Activated naive CD4-positive, alpha-beta T cell treated with Interleukin-2 at 50 U/mL for 16 hours (primary cell): ENCODE results near the gene EFCAB12.
A peak's percentile ranks its signal among the peaks of the same experiment; 100 is the strongest.

Experiments
- DNase-seq: peaks from one replicate; pipeline ENCODE4 v3.0.0-alpha.2; 2020

The EFCAB12 gene

DNA sequence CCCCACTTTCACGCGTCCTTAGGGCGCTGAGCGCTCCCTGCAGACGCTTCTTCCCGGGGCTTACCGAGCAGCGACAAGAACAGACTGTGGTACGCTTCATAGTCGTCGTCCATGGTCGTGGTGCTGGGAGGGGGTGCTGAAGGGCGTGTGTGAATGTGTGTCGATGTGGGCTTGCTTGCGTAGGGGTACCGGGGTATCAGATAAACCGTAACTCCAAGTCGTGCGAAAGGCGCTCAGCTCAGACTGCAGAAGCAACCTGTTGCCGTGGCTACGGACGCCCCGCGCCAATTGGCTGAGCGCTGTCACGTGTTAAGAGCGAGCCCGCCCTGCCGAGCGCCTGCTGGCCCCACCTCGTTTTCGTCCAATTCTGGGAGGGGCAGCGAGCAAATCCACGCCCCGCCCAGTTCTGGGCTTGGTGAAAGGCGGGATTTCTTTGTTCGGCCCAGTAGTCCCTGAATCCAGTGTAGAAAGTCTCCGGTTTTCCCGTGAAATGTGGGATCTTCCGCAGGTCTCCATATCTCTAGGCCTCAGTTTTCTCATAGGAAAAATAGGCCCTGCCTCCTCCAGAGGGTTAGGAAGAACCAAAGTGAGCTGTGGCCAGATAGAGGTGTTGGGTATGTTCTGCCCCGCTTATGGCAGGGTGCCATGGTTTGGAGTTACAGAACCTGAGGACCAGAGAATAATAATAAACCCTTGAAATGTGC lies at the start of gene EFCAB12:
EFCAB12 (minus strand) TSS at position 261 of the 704 bp plus-strand sequence; CDS start at position 113, 148 bp downstream.
- peak; percentile 91 for DNase-seq

DNA sequence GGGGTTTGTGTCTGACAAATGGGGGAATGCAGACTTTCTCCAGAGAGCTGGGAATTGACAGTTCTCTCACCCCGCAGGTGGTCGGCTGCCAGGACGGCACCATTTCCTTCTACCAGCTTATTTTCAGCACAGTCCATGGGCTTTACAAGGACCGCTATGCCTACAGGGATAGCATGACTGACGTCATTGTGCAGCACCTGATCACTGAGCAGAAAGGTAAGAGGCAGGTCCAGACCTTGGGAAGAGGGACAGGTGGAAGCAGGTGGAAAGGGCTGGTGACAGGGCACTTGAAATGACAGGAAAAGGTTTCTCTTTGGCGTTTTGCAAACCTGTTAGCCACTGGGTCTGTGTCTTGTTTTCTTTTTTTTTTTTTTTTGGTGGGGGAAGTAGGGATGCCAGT lies 48.1 kb upstream of the EFCAB12 start:
- no peak for DNase-seq

DNA sequence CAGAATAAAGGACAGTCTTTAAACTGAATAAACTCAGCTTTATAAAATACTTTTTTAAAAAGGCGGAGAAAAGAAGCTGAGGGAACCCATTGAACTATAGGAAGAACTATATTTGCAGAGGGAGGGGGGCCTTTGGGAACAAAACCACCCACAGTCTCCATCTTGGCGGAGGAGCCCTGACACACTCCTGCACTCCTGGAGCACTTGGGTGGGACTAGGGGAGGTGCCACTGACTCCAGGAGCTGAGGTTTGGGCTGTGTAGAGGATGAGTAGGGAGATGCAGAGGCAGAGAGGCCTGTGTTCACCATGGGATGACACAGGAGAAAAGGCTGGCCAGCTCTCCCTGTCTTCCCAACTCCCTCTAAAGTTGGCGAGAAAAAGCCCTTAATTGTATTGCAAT lies 47.4 kb upstream of the EFCAB12 start:
- DNase-seq: no peak

DNA sequence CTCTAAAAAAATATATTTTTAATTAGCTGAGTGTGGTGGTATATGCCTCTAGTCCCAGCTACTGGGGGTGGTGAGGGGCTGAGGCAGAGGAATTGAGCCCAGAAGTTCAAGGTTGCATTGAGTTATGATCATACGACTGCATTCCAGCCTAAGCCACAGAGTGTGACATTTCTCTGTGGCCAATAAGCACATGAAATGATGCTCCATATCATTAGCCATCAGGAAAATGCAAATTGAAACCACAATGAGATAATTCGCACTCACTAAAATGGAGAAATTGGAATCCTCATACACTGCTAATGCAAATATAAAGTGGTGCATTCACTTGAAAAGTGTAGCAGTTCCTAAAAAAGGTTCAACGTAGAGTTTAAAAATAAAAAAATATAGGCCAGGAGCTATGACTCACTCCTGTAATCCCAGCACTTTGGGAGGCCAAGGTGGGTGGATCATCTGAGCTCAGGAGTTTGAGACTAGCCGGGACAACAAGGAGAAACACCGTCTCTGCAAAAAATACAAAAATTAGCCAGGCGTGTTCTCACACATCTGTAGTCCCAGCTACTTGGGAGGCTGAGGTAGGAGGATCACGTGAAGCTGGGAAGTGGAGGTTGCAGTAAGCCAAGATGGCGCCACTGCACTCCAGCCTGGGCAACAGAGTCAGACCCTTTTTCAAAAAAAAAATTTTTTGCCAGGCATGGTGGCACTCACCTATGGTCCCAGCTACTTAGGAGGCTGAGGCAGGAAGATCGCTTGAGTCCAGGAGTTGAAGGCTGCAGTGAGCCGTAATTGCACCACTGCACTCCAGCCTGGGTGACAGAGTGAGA lies 46.8 kb upstream of the EFCAB12 start:
- no peak for DNase-seq

DNA sequence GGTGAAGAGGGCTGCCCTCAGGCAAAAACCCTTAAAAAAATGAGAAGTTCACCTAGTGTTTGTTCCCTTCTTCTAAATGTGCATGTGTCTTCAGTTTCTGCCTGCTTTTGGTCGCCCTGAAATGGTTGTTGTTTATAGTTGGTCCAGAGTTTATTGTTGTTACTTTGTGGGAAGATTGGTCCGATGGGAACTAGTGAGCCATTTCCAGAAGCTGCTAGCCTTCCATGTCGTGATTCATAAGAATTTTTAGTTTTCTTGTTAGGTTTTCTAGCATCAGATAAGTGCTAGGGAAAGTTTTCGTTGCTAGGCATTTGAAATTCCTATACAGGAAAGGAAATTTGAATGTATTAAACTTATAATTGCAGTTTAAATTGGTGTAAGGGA lies 45.3 kb upstream of the EFCAB12 start:
- DNase-seq: no peak

DNA sequence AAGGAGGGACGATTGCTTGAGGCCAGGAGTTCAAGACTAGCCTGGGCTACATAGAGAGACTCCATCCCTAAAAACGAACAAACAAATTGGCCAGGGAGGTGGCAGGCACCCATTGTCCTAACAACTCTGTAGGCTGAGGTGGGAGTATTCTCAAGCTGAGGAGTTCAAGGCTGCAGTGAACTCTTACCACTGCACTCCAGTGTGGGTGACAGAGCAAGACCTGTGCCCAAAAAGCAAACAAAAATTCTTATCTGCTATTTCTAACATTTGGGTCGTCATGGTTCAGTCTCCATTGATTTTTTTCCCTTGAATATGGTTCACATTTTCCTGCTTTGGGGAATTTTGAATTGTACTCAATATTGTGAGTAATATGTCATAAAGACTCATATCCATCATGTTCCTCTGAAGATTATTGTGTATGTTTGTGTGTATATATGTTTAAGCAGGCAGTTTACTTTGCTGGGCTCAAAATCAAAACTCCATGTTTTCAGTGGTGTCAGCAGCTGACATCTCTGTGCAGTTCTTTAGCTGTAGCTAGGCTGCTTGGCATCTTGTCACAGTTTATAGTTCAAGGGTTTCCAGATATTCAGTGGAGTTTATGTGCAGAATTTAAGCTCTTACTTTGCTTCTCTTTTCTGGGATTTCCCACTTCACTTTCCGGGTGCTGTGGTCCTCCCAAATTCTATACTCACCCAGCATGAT lies 44.8 kb upstream of the EFCAB12 start:
- DNase-seq: no peak

DNA sequence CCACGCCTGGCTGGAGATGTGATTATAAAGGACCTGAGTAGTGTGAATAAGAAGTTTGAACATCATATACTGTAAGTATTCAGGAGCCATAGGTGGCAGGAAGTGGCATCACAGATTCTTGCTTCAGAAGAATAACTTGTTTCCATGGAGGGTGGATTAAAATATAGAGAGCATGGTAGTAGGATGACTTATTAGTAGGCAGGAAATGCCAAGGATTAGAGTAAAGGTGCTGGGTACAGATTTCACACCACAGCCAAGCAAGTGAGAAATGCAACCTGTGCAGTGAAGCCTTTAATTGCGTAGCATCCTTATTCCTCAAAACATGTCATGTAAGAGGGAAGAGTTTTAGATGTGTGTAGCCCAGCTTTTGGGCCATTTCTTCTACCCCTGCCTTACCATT lies 42.4 kb upstream of the EFCAB12 start:
- DNase-seq: no peak

DNA sequence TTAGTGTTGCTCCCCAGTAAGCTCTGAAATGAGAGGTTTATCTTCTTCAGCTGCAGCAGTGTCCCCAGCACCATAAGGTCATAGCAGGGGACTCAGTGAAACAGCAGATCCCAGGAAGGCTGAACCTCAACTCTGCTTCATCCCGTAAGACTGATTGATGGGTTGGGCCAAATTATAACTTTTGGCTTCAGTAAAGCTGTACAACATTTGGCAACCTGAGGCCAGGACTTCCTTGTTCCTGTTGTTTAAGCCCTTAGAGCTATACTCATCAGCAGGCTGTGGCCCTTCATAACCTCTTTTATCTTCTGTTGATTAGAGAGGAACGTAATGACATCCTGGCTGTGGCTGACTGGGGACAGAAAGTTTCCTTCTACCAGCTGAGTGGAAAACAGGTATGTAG lies 40.6 kb upstream of the EFCAB12 start:
- DNase-seq: no peak

DNA sequence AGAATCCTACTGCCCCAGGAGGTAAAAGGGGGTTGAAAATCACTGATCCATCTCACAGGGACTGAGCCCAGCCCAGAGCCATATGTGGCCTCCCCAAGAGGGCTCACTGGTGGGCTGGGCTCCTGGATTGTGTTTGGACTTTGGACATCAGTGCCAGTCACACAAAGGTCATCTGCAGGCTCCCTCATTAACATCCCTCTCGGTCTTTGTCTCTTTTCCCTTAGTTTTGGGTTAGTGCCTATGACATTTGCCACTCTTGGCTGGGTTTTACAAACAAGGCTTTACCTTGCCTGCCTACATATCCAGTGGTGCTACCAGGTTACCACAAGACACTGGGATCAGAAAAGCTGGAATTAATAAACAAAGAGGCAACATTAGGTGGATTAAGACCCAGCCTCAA lies 39.5 kb upstream of the EFCAB12 start:
- DNase-seq: no peak

DNA sequence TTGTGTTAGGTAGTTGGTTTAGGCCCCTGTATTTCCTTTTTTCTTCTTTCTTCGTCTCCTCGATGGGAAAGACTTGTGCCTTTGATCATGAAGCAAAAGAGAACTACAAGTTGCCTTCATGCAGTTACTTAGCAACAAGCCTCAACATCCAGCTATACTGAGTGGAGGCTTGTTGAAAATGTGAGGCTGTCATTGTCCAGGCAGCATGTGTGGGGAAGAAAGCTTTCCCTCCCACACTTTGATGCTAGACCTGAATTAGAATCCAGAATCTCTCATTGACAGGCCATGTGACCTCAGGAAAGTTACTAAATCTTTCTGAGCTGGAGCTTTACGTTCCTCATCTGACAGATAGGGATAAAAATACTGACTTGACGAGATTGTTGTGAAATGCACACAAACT lies 35.3 kb upstream of the EFCAB12 start:
- DNase-seq: no peak

DNA sequence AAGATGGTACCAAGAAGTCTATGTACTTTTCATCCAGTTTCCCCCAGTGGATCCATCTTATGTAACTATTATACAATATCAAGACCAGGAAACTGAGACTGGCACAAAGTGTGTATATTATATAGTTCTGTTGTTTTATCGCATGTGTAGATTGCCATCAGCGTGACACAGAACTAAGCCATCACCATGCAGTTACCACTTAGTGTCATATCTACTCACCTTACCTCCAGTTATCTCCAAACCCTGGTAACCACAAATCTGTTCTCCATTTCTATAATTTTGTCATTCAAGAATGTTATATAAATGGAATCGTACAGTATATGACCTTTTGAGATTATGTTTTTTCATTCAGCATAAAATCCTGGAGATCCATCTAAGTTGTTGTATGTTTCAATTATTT lies 34.7 kb upstream of the EFCAB12 start:
- no peak for DNase-seq

DNA sequence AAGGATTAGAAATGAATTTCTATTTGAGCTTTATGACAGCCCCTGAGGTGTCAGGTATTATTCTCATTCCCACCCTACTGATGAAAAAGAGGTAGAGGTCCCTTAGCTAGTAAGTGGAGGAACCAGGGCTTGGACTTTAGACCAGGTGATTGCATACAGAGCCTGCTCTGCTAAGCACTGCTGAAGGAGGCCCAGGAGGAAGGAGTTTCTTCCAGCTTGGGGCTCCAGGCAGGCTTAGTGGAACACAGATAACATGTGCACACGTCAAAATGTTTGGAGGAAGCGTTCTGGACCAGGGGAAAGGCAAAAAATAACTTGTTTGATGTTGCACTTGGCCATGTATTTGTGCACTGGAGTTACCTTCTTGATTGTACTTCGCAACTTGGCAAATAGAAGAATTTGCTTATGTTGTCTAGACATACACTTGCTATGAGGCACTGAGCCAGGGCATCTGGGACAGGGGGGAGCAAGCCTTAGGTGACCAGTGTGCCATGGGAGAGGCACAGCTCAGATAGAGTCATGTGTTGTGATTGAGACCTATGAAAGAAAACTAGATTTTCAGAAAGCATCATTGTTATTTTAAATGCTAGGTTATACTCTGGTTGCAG lies 34.0 kb upstream of the EFCAB12 start:
- DNase-seq: no peak

DNA sequence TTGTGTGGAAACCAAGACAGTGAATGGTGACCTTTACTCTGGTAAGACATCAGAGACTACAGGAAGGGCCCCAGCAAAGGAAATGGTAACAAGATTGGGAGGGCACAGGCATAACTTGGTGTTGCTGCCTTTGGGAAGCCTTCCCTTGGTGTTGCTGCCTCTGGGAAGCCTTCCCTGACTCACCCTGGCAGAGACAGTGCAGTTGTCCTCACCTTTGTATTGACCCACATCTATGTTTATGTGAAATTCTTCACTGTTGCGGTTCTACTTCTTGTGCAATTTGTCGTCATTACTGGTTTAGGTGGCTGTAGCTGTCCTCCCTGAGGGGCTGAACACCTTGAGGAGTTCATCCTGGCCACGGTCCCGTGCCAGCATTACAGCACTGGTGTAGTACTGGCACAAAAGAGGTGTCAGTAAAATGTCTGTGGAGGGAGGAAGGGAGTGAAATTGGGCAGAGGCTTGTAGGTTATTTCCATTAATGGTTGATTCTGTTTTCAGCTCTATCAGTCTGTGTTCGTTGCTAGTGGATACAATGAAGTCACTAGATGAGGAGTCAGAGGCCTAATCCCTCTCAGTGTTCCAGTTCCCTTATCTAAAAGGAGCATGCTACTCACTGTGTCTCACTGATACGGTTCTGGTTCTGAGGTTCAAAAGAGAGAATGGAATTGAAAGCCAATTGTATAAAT lies 33.2 kb upstream of the EFCAB12 start:
- no peak for DNase-seq

DNA sequence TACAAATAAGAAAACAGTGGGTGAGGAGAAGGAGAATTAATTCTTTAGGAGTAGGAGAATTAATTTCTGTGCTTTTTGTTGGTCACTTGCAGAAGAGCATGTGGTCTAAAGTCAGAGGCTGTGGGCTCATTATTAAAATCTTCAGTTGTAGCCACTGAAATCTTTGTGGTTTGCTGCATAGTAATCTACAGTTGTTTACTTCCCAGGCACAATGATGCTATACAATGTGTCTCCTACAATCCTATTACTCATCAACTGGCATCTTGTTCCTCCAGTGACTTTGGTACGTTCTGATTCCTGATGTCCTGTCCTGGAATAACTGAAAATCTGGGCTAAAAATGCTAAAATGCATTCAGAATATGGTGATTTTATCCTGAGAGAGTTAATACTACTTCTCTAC lies 32.6 kb upstream of the EFCAB12 start:
- no peak for DNase-seq

DNA sequence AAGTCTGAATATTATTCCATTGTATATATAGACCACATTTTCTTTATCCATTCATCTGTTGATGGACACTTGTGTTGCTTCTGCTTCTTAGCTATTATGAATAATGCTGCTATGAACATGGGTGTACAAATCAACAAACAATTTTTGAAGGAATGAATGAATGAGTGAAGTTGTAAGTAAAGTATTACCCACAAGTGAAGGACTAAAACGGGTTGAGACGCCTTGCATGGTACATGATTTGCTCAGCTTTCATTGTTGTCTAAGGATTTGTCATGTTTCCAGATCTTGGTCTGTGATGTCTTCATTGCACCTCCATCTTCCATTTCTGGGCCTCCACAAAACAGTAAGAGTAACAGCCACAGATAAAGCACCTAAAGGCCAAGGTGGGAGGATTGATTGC lies 32.1 kb upstream of the EFCAB12 start:
- DNase-seq: no peak

DNA sequence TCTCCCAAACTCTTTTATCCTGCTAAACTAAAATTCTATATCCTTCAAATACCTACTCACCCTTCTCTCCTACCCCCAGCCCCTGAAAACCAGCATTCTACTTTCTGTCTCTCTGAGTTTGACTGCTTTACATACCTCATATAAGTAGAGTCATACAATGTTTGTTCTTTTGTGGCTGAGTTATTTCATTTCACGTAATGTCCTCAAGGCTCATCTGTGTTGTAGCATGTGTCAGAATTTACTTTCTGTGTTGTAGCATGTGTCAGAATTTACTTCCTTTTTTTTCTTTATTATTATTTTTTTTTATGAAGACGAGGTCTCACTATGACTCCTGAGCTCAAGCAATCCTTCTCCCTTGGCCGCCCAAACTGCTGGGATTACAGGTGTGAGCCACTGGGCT lies 31.7 kb upstream of the EFCAB12 start:
- DNase-seq: no peak

DNA sequence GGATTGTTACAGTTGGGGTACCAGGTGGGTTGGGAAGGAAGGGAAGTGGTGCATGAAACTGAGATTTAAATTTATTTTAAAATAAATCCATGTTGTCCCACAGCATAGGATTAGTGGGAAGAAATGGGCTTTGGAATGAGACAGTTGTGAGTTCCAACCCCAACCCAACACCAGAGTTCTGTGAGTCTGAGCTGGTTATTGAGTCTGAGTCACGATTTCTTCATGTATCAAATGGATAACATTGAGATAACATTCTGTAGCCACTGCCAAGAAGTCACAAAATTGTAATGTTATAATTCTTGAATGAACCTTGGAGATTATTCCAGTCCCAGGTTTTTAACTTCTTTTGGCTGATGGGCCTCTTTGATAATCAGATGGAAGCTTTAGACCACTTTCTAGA lies 25.3 kb upstream of the EFCAB12 start:
- no peak for DNase-seq

DNA sequence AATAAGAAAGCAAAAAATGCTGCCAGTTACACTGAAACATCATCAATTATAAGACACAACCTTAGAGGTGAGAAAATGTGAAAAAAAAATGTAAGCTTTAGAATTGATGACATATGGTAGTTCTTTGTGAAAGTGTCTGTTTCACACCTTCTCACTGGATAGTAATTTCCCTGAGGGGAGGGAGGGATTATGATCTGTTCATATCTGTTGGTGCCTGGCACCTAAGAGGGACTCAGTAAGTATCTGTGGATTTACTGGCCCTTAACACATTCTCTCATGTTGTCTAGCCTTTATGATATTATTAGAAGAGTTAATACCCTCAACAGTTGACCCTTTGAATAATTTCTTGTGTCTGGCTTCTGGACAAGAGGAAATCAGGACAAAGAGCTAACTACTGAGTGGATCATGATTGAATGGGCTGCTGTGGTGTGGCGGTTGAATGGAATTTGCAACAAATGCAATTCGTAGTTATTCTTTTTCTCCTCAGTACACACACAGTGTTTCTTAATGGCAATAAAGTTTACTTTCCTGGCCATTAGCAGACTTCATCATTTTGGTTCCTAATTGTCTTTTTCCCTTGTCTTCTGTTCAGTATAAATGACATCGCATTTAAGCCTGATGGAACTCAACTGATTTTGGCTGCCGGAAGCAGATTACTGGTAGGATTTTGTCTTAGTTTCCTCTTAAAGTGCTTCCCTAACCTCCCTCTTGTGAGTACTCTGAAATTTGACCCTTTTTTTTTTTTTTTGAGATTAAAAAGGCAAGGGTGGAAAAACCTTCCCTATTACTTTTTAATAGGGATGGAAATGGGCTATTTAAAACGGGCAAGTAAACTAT lies 21.1 kb upstream of the EFCAB12 start:
- DNase-seq: no peak

DNA sequence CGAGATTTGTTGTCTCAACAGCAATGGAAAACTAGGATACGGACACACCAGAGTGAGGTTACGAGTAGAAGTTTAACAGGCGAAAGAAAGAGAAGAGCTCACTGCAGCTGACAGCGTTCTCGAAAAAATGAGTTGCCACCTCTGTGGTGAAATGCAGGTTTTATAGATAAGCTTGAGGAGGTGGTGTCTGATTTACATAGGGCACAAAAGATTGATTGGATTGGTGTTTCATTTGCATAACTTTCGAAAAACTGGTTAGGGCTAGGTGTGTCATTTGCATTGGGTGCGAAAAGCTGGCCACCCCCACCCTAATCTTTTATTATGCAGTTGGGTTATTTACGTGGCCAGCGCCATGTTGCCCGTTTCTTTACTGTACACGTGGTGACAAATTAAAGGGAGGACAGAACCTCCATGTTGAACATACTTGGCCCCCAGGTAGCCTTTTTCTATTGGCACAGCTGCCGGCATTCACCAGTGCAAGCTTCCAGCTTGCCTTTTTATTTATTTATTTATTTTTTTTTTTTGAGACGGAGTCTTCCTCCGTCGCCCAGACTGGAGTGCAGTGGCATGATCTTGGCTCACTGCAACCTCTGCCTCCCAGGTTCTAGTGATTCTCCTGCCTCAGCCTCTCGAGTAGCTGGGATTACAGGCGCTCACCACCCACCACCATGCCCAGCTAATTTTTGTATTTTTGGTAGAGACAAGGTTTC lies 19.9 kb upstream of the EFCAB12 start:
- no peak for DNase-seq

DNA sequence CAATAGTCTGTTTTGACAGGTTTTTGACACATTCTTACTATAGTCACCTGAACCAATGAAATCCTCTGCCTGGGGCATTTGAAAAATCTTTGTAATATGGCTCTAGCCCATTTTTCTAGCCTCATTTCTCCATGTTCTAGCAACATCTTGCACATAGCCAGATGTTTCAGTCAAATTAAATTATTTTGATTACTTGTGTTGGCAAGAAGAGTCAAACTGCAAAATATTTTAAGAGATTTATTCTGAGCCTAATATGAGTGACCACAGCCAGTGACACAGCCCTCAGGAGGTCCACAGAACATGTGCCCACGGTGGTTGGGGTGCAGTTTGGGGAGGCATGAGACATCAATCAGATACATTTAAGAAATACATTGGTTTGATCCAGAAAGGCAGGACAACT lies 18.5 kb upstream of the EFCAB12 start:
- no peak for DNase-seq

DNA sequence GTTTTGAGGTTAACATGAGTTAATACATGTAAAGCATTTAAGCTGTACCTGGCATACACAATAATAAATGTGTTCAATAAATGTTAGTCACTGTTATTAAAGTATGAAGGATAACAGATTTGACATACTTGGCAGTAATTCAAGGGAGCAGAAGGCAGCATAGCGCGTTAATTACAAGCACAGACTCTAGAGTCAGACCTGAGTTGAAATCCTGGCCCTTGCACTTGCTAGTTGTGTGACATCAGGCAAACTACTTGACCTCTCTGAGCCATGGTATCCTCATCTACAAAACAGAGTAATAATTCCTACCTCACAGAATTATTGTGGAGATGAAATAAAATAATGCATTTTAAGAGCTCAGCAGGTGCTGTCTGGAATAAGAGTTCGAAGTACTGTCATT lies 17.0 kb upstream of the EFCAB12 start:
- no peak for DNase-seq
